ENCODE measurements around the gene TENM4. TPM values are rescaled to one million over a fixed set of nuclear protein-coding genes. Genes with fewer than 3 reads are reported as not detected.

Gene TENM4
- total RNA-seq, 4 donors from 2014 or later: 0.88 to 61.5 (median 4.0) TPM

GRCh38 chr11:79071190-79071589 is 369.6 kb downstream of the TENM4 start:
- H3K9me3 ChIP-seq: no peaks in the 10 kb centered on the region
- H3K4me3 ChIP-seq: no peak overlapping the region
- no peaks in the 10 kb centered on the region for H3K27me3 ChIP-seq
- intact Hi-C loops (cut with DNase I; ENCODE audit: low total_unique reads): no loop called here
- no peaks in the 10 kb centered on the region for H3K4me1 ChIP-seq
- H3K27ac ChIP-seq: no peak overlapping the region
- no peak for TF ChIP-seq POLR2A (IDR thresholded peaks at IDR 0.05)
- TF ChIP-seq CTCF (IDR thresholded peaks at IDR 0.05): no peak
- no peaks in the 10 kb centered on the region for H3K36me3 ChIP-seq
- DNase-seq: no peak

- Histone ChIP-seq H3K27me3 (no peaks in the 10 kb centered on the region), H3K4me3 (no peak overlapping the region), H3K4me1 (no peaks in the 10 kb centered on the region), H3K27ac (no peak overlapping the region), H3K9me3 (no peaks in the 10 kb centered on the region), H3K36me3 (no peaks in the 10 kb centered on the region)
- TF ChIP-seq POLR2A (IDR thresholded peaks at IDR 0.05): no peak
- TF ChIP-seq CTCF (IDR thresholded peaks at IDR 0.05): no peak
- intact Hi-C loops (cut with DNase I; ENCODE audit: low total_unique reads): no loop called here
- no peak for DNase-seq
Measured at GRCh38 chr11:79070518-79070917, 370.3 kb downstream of the TENM4 start.

- TF ChIP-seq CTCF (IDR thresholded peaks at IDR 0.05): no peak
- TF ChIP-seq POLR2A (IDR thresholded peaks at IDR 0.05): no peak
- intact Hi-C loops (cut with DNase I; ENCODE audit: low total_unique reads): no loop called here
- H3K36me3 ChIP-seq: no peaks in the 10 kb centered on the region
Measured at GRCh38 chr11:79069504-79069903, 371.3 kb downstream of the TENM4 start.

GRCh38 chr11:79068356-79068755 is 372.5 kb downstream of the TENM4 start:
- no peak overlapping the region for H3K27ac ChIP-seq
- intact Hi-C loops (cut with DNase I; ENCODE audit: low total_unique reads): no loop called here
- no peak for DNase-seq
- H3K4me3 ChIP-seq: no peak overlapping the region
- no peaks in the 10 kb centered on the region for H3K9me3 ChIP-seq
- H3K27me3 ChIP-seq: no peaks in the 10 kb centered on the region
- no peak for TF ChIP-seq POLR2A (IDR thresholded peaks at IDR 0.05)
- TF ChIP-seq CTCF (IDR thresholded peaks at IDR 0.05): no peak
- H3K4me1 ChIP-seq: no peaks in the 10 kb centered on the region
- no peaks in the 10 kb centered on the region for H3K36me3 ChIP-seq

More at GRCh38 chr11:79069504-79069903, 371.3 kb downstream of the TENM4 start:
- DNase-seq: no peak
- Histone ChIP-seq H3K27me3 (no peaks in the 10 kb centered on the region), H3K4me3 (no peak overlapping the region), H3K4me1 (no peaks in the 10 kb centered on the region), H3K9me3 (no peaks in the 10 kb centered on the region), H3K27ac (no peak overlapping the region)

GRCh38 chr11:79067352-79067679 is 373.5 kb downstream of the TENM4 start:
- Histone ChIP-seq H3K4me3 (no peak overlapping the region), H3K4me1 (no peaks in the 10 kb centered on the region), H3K27me3 (no peaks in the 10 kb centered on the region), H3K36me3 (no peaks in the 10 kb centered on the region), H3K27ac (no peak overlapping the region), H3K9me3 (no peaks in the 10 kb centered on the region)
- intact Hi-C loops (cut with DNase I; ENCODE audit: low total_unique reads): no loop called here
- TF ChIP-seq POLR2A (IDR thresholded peaks at IDR 0.05): no peak
- no peak for TF ChIP-seq CTCF (IDR thresholded peaks at IDR 0.05)
- DNase-seq: no peak

Data from uterus (tissue), 4 donors.